CD4-positive, alpha-beta T cell treated with Interleukin-1 beta for 1 hour (primary cell): Measurements from ENCODE around the gene FOSB.

Experiments used
- DNase-seq, 2 donors: peaks; one replicate each; pipeline ENCODE4 v3.0.0-alpha.2; 2020 to 2022

Gene FOSB

GRCh38 chr19:45469132-45469944, 1.5 kb downstream of the FOSB start:
- DNase-seq: peak; percentile 84 to 86

- DNase-seq: peak; percentile 77 to 79
Measured at GRCh38 chr19:45469945-45470761, 2.4 kb downstream of the FOSB start.

GRCh38 chr19:45470762-45471081, 2.9 kb downstream of the FOSB start:
- DNase-seq: no peak

GRCh38 chr19:45471111-45471930, 3.5 kb downstream of the FOSB start:
- DNase-seq: peak; percentile 49 to 60

- peak; percentile 56 to 71 for DNase-seq
Measured at GRCh38 chr19:45471931-45472562, 4.3 kb downstream of the FOSB start.

DNA sequence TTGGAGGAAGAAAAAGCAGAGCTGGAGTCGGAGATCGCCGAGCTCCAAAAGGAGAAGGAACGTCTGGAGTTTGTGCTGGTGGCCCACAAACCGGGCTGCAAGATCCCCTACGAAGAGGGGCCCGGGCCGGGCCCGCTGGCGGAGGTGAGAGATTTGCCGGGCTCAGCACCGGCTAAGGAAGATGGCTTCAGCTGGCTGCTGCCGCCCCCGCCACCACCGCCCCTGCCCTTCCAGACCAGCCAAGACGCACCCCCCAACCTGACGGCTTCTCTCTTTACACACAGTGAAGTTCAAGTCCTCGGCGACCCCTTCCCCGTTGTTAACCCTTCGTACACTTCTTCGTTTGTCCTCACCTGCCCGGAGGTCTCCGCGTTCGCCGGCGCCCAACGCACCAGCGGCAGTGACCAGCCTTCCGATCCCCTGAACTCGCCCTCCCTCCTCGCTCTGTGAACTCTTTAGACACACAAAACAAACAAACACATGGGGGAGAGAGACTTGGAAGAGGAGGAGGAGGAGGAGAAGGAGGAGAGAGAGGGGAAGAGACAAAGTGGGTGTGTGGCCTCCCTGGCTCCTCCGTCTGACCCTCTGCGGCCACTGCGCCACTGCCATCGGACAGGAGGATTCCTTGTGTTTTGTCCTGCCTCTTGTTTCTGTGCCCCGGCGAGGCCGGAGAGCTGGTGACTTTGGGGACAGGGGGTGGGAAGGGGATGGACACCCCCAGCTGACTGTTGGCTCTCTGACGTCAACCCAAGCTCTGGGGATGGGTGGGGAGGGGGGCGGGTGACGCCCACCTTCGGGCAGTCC, 5.0 kb downstream of the FOSB start:
- peak; percentile 70 to 79 for DNase-seq

DNA sequence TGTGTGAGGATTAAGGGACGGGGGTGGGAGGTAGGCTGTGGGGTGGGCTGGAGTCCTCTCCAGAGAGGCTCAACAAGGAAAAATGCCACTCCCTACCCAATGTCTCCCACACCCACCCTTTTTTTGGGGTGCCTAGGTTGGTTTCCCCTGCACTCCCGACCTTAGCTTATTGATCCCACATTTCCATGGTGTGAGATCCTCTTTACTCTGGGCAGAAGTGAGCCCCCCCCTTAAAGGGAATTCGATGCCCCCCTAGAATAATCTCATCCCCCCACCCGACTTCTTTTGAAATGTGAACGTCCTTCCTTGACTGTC, 5.5 kb downstream of the FOSB start:
- DNase-seq: peak in 1 of 2 donors; percentile 66

DNA sequence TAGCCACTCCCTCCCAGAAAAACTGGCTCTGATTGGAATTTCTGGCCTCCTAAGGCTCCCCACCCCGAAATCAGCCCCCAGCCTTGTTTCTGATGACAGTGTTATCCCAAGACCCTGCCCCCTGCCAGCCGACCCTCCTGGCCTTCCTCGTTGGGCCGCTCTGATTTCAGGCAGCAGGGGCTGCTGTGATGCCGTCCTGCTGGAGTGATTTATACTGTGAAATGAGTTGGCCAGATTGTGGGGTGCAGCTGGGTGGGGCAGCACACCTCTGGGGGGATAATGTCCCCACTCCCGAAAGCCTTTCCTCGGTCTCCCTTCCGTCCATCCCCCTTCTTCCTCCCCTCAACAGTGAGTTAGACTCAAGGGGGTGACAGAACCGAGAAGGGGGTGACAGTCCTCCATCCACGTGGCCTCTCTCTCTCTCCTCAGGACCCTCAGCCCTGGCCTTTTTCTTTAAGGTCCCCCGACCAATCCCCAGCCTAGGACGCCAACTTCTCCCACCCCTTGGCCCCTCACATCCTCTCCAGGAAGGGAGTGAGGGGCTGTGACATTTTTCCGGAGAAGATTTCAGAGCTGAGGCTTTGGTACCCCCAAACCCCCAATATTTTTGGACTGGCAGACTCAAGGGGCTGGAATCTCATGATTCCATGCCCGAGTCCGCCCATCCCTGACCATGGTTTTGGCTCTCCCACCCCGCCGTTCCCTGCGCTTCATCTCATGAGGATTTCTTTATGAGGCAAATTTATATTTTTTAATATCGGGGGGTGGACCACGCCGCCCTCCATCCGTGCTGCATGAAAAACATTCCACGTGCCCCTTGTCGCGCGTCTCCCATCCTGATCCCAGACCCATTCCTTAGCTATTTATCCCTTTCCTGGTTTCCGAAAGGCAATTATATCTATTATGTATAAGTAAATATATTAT, 6.1 kb downstream of the FOSB start:
- DNase-seq: peak; percentile 78 to 84

DNA sequence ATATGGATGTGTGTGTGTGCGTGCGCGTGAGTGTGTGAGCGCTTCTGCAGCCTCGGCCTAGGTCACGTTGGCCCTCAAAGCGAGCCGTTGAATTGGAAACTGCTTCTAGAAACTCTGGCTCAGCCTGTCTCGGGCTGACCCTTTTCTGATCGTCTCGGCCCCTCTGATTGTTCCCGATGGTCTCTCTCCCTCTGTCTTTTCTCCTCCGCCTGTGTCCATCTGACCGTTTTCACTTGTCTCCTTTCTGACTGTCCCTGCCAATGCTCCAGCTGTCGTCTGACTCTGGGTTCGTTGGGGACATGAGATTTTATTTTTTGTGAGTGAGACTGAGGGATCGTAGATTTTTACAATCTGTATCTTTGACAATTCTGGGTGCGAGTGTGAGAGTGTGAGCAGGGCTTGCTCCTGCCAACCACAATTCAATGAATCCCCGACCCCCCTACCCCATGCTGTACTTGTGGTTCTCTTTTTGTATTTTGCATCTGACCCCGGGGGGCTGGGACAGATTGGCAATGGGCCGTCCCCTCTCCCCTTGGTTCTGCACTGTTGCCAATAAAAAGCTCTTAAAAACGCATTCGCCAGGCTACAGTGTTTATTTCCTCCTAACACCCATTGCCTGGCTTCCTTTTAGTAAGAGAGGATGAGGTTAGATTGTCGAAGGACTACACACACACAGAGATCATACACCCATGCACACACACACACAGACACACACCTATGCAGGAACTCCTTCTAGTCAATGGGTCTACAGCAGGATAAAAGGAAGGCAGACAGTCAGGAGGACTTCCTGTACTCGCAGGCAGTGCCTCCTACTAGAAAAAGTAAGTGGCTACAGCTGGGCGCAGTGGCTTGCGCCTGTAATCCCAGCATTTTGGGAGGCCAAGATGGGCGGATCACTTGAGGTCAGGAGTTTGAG, 7.1 kb downstream of the FOSB start:
- peak; percentile 85 to 88 for DNase-seq

DNA sequence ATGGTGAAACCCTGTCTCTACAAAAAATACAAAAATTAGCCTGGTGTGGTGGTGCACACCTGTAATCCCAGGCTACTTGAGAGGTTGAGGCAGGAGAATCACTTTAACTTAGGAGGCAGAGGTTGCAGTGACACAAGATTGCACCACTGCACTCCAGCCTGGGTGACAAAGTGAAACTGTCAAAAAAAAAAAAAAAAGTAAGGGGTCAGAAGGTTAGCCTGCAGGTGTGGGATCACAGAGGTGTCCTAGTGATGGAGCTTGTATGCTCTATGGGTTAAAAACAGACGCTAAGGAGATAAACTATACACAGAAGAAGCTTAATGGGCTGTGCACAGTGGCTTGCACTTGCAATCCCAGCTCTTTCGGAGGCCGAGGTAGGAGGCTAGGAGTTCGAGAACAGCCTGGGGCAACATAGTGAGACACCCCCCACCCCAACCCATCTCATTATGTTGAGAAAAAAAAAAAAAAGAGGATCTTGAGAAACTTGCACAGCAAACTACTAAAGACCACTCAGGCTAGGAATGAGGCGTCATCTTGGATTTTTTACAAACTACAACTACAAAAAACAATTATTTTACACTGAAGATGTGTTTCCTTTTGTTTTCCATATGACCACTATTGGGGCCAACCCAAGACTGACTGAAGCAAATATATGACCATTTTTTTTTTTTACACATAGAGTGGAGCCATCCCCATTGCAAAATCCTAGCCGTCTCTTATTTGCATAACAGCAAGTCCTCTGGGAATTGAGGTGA, 7.9 kb downstream of the FOSB start:
- DNase-seq: peak; percentile 84 to 85

GRCh38 chr19:45476304-45476703, 8.5 kb downstream of the FOSB start:
- DNase-seq: peak; percentile 75 to 83

DNA sequence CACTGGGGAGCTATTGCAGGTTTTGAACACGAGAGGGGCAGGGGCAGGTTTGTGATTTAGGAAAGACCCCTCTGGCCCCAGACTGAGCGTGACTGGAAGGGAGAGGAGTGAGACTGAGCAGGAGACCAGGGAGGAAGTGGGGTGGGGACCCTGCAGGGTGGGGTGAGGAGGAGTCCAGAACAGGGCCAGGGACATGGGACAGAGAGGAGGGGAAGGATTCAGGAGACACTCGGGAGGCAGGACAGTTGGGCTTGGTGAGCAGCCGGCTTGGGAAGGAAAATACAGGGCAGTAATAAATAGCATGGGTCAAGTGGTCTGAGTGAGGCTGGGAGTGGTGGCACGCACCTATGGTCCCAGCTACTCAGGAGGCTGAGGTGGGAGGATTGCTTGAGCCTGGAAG, 9.4 kb downstream of the FOSB start:
- DNase-seq: peak; percentile 58 to 72

DNA sequence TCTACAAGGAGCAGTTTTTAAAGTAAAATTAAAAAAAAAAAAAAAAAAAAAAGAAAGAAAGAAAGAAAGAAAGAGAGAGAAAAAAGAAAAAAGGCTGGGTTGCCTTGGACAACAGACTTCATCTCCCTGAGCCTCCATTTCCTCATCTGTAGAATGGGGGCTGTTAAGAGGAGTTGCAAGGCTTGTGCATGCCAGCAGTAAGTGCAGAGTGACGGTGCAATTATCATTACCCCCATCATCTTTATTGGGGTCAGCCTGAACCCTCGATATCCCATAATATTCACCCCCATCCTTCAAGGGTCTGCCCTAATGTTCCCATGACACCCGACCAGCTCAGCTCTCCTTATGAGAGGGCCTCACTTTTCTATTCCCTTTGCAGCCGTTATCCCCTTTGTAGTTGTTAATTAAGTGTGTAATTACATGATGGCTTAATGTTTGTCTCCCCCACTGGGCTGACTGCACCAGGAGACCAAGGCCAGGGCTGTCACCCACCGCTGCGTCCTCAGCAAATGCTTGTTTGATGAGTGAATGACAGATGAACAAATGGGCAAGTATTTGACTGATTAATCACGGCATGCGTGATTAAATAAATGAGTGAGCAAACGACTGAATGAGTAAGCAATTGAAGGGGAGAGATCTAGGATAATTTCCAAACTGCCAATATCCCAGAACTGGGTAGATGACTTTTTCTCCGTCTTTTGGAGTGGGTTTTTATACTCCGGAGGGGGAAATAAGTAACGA, 10.1 kb downstream of the FOSB start:
- peak; percentile 39 to 72 for DNase-seq

DNA sequence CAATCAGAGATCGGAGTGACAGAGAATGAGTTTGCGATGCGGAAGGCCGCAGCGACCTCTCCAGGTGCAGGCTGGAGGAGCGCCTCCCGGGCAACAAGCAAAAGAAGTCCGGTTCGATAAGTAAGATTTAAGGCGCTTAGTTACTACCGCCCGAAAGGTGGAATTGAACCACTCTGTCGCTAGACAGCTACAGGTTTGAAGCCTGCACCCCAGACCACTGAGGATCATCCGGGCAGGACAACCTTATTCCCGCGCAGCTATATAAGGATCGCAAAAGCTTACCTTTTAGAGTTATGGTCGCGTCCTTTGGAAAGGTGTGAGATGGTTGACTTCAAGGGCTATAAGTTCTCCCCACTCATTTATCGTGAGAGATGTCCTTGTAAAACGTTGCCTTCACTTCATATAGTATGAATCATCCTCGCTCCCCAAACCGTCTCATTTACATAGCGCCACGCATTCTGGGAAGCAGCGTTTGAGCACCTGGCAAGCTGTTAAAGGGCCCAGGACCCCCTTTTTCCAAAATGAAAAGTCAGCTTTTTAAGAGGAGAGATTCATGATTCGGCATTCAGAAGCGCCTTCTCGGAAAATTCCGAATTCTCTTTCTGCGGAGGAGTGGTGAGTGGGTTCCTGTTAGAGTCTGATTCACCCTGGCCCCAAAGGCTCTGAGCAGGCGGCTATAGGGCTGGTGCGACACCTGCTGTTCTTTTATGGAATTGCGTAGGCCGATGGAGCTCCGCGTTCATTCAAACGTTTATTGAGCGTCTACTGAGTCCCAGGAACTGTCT, 10.8 kb downstream of the FOSB start:
- DNase-seq: peak; percentile 89 to 93

- DNase-seq: no peak
Measured at GRCh38 chr19:45483033-45483432, 15.2 kb downstream of the FOSB start.

GRCh38 chr19:45484273-45484945, 16.6 kb downstream of the FOSB start:
- DNase-seq: no peak
